BJ (cell line): ENCODE results near the gene EEF2KMT. TPM values are rescaled to one million over a fixed set of nuclear protein-coding genes. Genes with fewer than 3 reads are reported as not detected.
"Not testable (repeated sequence)": the region's sequence is repeated elsewhere in the genome, so short reads cannot be mapped to it uniquely, and the experiment has no call there.

Experiments
- CTCF ChIA-PET: fragments of 350-600 bp; formaldehyde crosslinking; extraction: SDS; loops from one replicate; lab custom pipeline; 2021; ENCODE audit warnings: antibody characterized with exemption, inconsistent platforms; lab: Yijun Ruan, JAX
- POLR2A ChIA-PET: fragments of 300-600 bp; sonication (Branson Sonifier 250); formaldehyde crosslinking; extraction: SDS; loops from one replicate; lab custom pipeline; 2021; ENCODE audit warnings: antibody characterized with exemption; lab: Charles Lee
- DNase-seq: peaks from one replicate; pipeline ENCODE4 v3.0.0-alpha.2; 2011; ENCODE audit warnings: low read depth
- H3K27me3 ChIP-seq: 2 replicates; pipeline ENCODE4 v1.6.0; 2011; ENCODE audit warnings: low read length; ENCODE audit not compliant: control insufficient read depth, insufficient read depth
- H3K36me3 ChIP-seq: 2 replicates; pipeline ENCODE4 v1.5.1; 2011; ENCODE audit warnings: low read length; ENCODE audit not compliant: control insufficient read depth, insufficient read depth
- H3K4me3 ChIP-seq: 2 replicates; pipeline ENCODE4 v1.5.1; 2011; ENCODE audit warnings: low read depth, mild to moderate bottlenecking, control low read depth, low read length
- polyA plus RNA-seq: library from polyadenylated mRNA; depleted of rRNA; stranded (reverse); fragments of >200 nt; gene quantifications from 2 replicates; pipeline ENCODE4 v1.2.3, GENCODE V29; 2011
- TF ChIP-seq, protein P1 (sequence below): IDR thresholded peaks from 2 replicates; pipeline ENCODE4 v1.5.1; 2011; ENCODE audit warnings: low read depth, mild to moderate bottlenecking, control low read depth, inconsistent platforms, low read length, moderate library complexity; ENCODE audit not compliant: insufficient read depth

Gene EEF2KMT
- polyA plus RNA-seq, 1 experiment = 8.5 TPM

DNA sequence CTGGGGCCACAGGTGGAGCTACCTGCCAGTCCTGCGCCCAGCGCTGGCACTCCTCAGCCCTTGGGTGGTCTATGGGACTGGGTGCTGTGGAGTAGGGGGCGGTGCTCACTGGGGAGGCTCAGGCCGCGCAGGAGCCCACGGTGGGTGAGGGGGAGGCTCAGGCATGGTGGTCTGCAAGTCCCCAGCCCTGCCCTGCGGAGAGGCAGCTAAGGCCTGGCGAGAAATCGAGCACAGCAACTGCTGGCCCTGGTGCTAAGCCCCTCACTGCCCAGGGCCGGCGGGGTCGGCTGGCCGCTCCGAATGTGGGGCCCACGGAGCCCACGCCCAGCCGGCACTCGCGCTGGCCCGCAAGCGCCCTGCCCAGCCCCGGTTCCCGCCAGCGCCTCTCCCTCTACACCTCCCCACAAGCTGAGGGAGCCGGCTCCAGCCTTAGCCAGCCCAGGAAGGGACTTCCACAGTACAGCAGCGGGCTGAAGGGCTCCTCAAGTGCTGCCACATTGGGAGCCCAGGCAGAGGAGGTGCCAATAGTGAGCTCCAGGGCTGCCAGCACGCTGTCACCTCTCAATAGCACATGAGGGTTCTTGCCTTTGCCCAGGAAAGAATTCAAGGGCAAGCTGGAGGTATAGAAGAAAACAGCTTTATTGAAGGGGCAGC, 11.0 kb upstream of the EEF2KMT start:
- ChIA-PET POLR2A (no interaction called here), CTCF (no interaction called here)
- no peaks in the 10 kb centered on the region for H3K27me3 ChIP-seq
- no peak overlapping the region for H3K4me3 ChIP-seq
- no peak for DNase-seq
- no peaks in the 10 kb centered on the region for H3K36me3 ChIP-seq
- TF ChIP-seq, protein P1, sequence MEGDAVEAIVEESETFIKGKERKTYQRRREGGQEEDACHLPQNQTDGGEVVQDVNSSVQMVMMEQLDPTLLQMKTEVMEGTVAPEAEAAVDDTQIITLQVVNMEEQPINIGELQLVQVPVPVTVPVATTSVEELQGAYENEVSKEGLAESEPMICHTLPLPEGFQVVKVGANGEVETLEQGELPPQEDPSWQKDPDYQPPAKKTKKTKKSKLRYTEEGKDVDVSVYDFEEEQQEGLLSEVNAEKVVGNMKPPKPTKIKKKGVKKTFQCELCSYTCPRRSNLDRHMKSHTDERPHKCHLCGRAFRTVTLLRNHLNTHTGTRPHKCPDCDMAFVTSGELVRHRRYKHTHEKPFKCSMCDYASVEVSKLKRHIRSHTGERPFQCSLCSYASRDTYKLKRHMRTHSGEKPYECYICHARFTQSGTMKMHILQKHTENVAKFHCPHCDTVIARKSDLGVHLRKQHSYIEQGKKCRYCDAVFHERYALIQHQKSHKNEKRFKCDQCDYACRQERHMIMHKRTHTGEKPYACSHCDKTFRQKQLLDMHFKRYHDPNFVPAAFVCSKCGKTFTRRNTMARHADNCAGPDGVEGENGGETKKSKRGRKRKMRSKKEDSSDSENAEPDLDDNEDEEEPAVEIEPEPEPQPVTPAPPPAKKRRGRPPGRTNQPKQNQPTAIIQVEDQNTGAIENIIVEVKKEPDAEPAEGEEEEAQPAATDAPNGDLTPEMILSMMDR = no peak

DNA sequence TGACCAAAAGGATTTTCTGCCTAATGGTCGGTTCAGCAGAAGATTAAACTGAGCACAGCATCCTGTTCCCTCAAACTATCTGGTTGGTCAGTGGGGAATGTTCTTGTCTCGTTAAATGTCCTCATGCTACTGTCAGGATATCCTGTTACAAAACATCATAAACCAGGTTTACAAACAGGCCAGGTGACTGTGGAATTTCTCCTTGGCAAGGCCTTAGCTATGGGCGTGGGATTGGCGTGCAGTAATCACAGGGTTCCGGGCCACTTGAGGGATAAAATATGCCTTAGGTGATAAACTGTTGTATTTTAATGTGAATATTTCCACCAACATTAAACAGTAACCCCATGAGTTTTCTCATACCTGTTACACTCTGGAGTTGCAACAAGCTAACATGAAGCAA, 7.4 kb upstream of the EEF2KMT start:
- H3K27me3 ChIP-seq, H3K36me3 ChIP-seq, DNase-seq, H3K4me3 ChIP-seq, POLR2A ChIA-PET, CTCF ChIA-PET: not testable (repeated sequence)

DNA sequence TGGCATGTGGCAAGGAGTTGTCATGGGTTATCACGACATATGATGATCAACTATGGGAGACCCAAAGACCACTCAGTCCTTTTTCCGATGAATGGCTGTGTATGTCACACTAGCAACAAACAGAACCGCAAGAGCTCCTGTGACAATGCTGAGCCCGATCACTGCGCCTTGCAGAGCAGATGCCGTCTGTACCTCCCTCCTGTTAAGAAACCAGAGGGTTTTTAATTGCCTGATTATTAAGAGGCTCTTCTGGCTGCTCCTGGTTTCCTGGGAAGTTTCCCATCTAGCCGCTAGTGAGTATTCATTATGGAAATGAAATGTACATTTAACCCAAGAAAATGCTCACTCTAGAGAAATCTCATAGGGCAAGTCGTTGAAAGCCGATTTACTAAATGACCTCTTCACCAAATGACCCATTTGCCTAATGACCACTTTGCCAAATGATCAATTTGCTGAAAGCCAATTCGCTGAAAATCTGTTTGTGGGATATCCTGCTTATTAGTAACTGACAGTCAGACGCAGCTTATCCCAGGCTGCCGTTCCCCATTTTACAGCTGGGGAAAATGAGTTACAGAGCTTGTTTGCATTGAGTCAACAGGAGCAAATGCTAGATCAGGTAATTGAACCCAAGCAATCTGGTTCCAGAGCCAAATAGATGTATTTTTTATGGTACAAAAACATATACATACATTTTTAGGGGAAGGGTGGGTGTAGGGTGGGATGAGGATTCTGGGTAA, 5.9 kb upstream of the EEF2KMT start:
- DNase-seq, POLR2A ChIA-PET, H3K27me3 ChIP-seq, H3K36me3 ChIP-seq, H3K4me3 ChIP-seq, CTCF ChIA-PET: not testable (repeated sequence)

DNA sequence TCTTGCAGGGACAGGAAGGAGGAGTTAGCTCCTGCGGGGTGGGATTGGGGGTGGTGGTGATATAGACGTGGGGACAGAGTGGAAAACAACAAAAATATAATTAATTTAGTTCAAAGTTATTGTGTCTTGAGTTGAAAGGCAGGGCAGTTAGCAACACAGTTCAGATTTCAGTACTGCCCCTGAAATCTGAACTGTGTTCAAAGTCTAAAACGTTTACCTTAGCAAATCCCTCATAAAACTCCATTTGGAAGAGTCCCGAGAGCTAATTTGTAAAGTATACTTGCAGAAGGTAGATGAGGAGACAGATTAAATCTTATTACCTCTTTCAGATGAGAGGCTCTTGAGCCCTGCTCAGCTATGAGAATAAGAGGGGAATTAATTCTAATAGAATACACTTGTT, 1.6 kb upstream of the EEF2KMT start:
- DNase-seq, H3K4me3 ChIP-seq, CTCF ChIA-PET, POLR2A ChIA-PET, H3K36me3 ChIP-seq, H3K27me3 ChIP-seq: not testable (repeated sequence)

DNA sequence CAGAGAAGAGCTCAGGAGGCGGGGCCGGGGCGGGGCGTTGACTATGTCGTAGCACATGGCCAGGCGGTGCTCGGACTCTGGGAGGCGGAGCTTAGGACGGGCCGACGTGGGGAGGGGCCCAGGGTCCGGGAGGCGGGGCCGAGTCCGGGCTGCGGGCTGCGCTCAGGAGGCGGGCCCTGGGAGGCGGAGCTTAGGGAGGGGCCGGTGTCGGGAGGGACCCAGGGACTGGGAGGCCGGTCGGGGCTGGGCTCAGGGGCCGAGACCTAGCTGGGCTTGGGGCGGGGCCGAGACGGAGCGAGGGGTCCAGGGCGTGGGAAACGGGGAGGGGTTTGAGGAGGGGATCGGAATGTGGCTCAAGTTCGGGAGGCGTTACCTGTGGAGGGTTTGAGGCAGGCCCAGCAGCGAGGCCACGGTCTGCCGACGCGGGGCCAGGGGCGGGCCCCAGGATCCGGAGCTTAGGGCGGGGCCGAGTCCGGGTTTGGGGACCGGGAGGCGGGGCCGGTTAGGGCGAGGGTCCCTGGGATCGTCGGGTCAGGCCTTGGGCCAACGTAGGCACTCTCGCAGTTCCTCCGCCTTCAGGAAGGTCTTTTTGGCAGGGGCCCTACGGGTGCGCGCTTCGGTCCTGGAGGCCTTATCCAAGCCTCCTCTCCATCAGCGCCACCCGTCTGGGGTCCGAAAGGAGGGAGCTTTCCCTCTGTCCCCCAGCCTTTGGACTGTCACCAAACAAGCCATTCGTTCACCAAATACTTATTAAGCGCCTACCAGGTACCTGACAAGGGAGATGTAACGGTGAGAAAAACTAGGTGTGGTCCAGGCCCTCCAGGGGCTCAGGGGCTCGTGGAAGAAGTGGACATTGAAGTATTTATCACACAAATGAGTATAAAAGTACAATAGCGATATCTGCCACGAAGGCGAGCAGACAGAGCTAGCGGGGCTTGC, 895 bp upstream of the EEF2KMT start:
- POLR2A ChIA-PET = interaction anchor here (0.6 kb wide), 1 partner anchor 1551 kb away, joined by 4 read pairs; no protein-coding TSS in a partner anchor
- H3K27me3 ChIP-seq, H3K36me3 ChIP-seq, DNase-seq, CTCF ChIA-PET: not testable (repeated sequence)
- peak overlapping the region; percentile 66 for H3K4me3 ChIP-seq

DNA sequence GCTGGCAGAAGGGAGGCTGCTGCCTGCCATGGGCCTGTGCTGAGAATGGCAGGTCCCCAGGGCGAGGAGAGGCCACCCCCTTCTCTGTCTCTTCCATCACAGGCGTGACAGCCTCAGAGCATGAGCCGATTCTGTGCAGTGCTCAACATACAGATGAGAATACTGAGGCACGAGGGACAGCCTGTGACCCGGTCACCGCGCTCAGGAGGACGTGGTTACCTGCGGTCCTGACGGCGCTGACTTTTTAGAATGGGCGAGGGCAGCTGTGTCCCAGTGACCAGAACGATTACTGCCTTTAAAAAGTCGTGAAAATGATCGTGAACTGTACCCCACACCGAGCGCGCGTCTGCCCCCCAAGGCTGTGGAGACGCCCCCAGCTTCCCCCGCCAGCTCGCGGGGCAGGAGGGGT, 530 bp downstream of the EEF2KMT start:
- H3K27me3 ChIP-seq, CTCF ChIA-PET, DNase-seq, H3K36me3 ChIP-seq, POLR2A ChIA-PET: not testable (repeated sequence)
- peak overlapping the region; percentile 74 for H3K4me3 ChIP-seq

DNA sequence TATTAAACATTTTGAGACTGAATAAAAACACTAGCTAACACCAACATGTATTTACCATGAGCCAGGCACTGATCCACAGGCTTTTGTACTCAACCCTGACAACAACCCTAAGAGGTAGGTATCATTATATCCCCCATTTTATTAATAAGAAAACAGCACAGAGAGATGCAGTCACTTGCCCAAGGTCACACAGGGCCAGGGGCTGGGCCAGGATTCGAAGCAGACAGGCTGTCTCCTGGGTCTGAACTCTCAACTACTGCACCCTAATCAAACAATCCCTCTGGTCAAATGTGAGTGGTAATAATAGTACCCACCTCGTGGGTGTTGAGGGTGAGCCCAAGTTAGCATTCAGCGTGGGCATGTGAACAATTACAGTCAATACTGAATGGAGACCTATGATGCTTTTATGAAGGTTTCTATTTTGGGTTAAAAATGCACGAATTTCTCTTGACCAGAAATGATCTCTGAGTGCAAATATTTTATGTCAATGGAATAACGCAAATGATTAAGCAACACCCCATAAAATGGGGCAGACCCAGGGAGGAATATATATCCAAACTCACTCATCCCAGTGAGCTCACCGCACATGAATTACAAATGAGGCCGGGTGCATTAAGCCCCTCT, 1.0 kb downstream of the EEF2KMT start:
- DNase-seq, H3K27me3 ChIP-seq, POLR2A ChIA-PET, CTCF ChIA-PET, H3K36me3 ChIP-seq: not testable (repeated sequence)
- H3K4me3 ChIP-seq = peak overlapping the region; percentile 74

DNA sequence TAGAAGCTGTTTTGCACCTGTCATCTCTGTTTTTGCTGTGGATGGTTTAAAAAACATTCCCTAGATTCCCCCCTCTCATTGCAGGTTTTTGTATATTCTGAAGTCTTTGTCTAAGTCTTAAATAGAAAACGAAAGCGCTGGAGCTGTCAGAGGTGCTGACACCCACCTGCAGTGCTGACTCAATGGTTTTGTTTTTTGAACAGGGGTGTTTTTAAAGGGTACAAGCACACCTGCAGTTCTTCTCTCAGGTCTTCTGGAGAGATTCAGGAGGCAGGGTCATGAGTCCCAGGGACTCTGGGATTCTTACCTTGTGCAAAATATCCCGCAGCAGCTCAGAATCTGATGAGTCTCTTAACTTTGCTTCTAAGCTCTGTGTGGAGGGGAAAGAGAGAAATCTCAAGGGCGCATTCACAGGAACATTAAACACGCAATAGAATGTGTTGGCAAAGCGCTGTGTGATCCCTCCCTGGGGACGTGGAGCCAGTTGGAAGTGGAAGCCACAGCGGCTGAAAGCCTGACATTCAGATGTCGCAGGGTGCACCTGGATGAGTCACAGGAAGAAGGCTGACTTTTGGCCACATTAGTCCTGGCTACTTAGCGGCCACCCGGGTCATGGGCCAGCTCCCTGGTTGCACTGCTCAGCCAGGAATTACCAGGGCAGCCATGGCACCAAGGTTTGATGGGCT, 2.3 kb downstream of the EEF2KMT start:
- H3K27me3 ChIP-seq, DNase-seq, POLR2A ChIA-PET, H3K36me3 ChIP-seq, H3K4me3 ChIP-seq, CTCF ChIA-PET: not testable (repeated sequence)

DNA sequence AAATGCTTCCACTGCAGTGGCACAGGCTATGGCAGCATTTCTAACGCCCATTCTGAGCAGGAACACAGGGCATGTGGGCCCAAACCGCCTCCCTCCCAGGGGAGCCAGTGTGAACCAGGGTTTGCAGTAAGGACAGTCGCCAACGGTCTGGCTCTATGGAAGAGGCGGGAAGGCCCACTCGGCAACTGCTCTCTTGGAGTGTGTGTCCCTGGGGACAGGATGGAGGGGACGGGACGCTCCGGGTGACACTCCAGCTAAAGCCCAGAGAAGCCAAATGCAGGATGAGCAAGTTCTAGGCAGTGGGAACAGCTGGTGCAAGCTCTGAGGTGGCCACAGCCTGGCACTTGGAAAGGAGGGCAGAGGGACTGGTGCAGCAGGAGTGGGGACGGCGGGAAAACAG, 3.8 kb downstream of the EEF2KMT start:
- CTCF ChIA-PET = interaction anchor here (2.2 kb wide), 1 partner anchor 37 kb away, joined by 6 read pairs; no protein-coding TSS in a partner anchor
- H3K4me3 ChIP-seq, H3K36me3 ChIP-seq, DNase-seq, H3K27me3 ChIP-seq, POLR2A ChIA-PET: not testable (repeated sequence)

DNA sequence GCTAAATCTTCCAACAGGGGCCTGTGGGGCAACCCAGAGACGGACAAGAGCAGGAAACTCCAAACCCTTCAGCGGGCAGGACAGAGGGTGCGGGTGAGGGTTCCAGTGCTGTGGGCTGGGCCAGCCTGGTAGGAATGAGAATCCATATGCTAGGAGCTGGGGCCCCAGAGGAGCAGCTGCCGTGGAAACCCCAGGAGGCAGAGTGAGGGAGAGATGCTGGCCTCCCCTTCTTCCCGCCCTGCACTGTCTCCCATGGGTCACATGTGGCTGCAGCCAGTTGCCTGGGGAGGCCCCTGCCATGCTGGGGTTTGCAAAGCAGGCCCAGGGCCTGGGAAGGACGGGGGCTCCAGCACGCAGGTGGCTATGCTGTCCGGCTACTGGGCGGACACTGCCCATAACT, 4.5 kb downstream of the EEF2KMT start:
- H3K27me3 ChIP-seq, DNase-seq, POLR2A ChIA-PET, H3K36me3 ChIP-seq, H3K4me3 ChIP-seq: not testable (repeated sequence)
- CTCF ChIA-PET = interaction anchor here (0.9 to 2.2 kb wide), 3 partner anchors 20 to 87 kb away, joined by 3 to 12 read pairs (median 6); no protein-coding TSS in a partner anchor
